HG02798 (cell line): ENCODE results near the gene FAM234A.

Source experiments
- ATAC-seq: cut with Tn5 transposase; IDR thresholded peaks from one replicate; pipeline ENCODE4 v1.9.1; 2021; ENCODE audit warnings: mild to moderate bottlenecking; ENCODE audit not compliant: unreplicated experiment, poor library complexity

Gene FAM234A

GRCh38 chr16:296276-296675, 61.7 kb downstream of the FAM234A start:
- no peak for ATAC-seq

GRCh38 chr16:296806-297510, 62.3 kb downstream of the FAM234A start:
- no peak for ATAC-seq

DNA sequence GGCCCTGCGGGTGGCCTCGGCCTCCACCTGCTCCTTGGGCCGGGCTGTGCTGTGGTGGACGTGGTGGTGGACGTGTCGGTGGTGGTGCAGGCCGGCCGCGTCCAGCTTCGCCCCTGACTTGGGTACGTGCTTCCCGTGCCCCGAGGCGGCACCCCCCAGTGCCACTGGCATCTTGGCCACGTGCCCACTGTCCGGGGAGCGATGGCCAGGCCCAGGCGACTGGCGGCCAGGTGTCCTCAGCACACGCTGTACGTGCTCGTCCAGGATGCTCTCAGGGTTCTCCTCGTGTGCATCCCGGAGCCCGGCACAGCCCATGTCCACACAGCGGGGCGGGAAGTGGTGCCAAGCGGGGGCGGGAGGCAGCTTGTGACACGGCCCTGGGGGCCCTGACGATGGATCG, 63.2 kb downstream of the FAM234A start:
- no peak for ATAC-seq

GRCh38 chr16:301235-301634, 66.6 kb downstream of the FAM234A start:
- ATAC-seq: no peak

GRCh38 chr16:301950-302349, 67.3 kb downstream of the FAM234A start:
- ATAC-seq: no peak

GRCh38 chr16:303760-304505, 69.3 kb downstream of the FAM234A start:
- ATAC-seq: no peak

DNA sequence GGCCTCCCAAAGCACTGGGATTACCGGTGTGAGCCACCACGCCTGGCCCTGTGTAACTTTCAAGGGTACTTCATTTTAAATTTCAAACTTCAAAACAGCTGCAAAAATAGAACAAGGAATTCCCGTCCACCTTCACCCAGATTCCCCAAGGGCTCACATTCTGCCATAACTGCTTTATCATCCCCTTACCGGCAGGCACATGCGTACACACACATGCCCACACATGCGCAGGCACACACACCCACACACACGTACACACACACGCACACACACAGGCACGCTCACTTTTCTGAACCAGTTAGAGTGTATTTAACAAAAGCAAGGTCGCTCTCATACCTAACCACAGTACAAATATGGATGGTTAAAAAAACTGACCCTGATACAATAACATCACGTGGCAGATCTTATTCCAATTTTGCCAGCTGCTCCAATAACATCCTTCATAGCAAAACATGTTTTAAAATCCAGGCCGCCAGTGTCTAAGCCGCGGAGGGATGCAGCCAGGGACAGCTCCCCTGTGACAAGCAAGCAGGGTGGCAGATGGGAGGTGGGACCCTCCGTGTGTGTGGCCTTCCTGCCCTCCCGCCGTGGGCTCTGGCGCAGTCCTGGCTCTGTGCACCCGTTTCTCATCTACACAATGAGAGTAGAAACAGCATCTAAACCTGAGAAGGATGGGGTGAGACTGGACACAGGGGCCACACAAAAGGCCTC, 71.5 kb downstream of the FAM234A start:
- ATAC-seq: no peak

- ATAC-seq: no peak
Measured at GRCh38 chr16:306911-307370, 72.3 kb downstream of the FAM234A start.

DNA sequence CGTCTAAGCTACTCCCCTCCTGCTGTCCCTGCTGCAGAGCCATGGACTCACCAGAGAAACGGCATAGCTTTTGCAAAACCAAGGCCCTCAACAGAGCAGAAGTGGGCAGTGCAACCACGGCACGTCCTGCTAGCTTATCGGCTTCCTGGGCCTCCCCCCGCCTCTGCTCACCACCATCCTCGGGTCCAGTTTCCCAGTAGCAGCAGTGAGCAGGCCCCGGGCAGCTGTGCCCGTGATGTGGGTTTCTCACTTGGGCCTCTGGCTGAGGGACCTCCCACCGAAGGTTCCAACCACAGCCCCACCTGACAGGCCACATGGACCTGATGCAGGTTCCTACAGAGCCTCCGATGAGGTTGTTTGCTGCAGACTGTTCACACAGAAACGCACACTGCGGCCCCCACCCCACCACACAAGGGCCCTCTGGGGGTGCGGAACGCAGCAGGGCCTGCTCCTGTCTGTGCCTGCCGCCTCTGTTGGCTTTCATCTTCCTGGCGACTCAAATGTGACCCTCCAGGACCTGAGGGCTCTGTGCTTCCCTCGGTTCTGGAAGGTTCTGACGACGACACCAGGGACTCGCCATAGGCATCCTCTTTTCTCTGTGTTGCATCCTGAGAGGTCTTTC, 73.2 kb downstream of the FAM234A start:
- no peak for ATAC-seq

DNA sequence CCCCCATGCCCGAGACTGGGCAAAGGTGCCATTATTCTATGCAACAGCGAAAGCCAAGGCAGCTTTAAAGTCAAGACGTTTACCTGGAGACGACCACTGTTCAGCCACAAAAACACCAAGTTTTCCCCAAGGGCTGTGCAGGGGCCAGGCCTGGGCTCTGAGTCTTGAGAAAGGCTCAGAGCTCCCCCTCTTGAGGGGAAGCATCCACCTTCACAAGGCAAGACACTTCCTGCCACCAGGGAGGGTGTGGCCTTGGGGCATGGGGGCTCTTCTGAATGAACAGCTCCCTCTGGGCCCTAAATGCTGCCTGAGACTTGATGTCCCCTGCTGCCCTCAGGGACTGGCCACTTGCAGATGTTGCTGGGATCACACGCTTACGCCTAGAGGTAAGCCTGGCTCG, 74.9 kb downstream of the FAM234A start:
- ATAC-seq: no peak

- ATAC-seq: no peak
Measured at GRCh38 chr16:311725-312124, 77.1 kb downstream of the FAM234A start.

GRCh38 chr16:314351-314750, 79.7 kb downstream of the FAM234A start:
- ATAC-seq: no peak

- no peak for ATAC-seq
Measured at GRCh38 chr16:314795-315299, 80.2 kb downstream of the FAM234A start.
